Hepatocyte (in vitro differentiated cells): Measurements from ENCODE around the gene OR10A3. TPM values are rescaled to one million over a fixed set of nuclear protein-coding genes. Genes with fewer than 3 reads are reported as not detected.

ENCODE experiments used
- DNase-seq: peaks from one replicate; pipeline ENCODE4 v3.0.0-alpha.2; 2016; ENCODE audit warnings: low spot score
- H2AFZ ChIP-seq: fragments of 200-600 bp; sonication (generic); 2 replicates; pipeline ENCODE4 v1.6.0; 2016; ENCODE audit warnings: antibody characterized with exemption, mild to moderate bottlenecking
- H3K27ac ChIP-seq: fragments of 200-600 bp; sonication (generic); 2 replicates; pipeline ENCODE4 v1.5.1; 2016; ENCODE audit warnings: mild to moderate bottlenecking
- H3K27me3 ChIP-seq: fragments of 200-600 bp; sonication (generic); 2 replicates; pipeline ENCODE4 v1.6.1; 2016
- H3K36me3 ChIP-seq: fragments of 200-600 bp; sonication (generic); replicated peaks from 2 replicates; pipeline ENCODE4 v1.5.1; 2016; ENCODE audit warnings: low read depth; ENCODE audit not compliant: insufficient read depth
- H3K4me1 ChIP-seq: fragments of 200-600 bp; sonication (generic); 2 replicates; pipeline ENCODE4 v1.5.1; 2016; ENCODE audit warnings: mild to moderate bottlenecking, moderate library complexity; ENCODE audit not compliant: insufficient read depth
- H3K4me2 ChIP-seq: fragments of 200-600 bp; sonication (generic); 2 replicates; pipeline ENCODE4 v1.6.0; 2016
- H3K4me3 ChIP-seq: fragments of 200-600 bp; sonication (generic); 2 replicates; pipeline ENCODE4 v1.5.1; 2016; ENCODE audit warnings: mild to moderate bottlenecking
- H3K79me2 ChIP-seq: fragments of 200-600 bp; sonication (generic); 2 replicates; pipeline ENCODE4 v1.6.0; 2017; ENCODE audit warnings: mild to moderate bottlenecking
- H3K9me2 ChIP-seq: fragments of 200-600 bp; sonication (generic); replicated peaks from 2 replicates; pipeline ENCODE4 v1.6.0; 2017; ENCODE audit warnings: mild to moderate bottlenecking; ENCODE audit not compliant: insufficient read depth
- H3K9me3 ChIP-seq: fragments of 200-600 bp; sonication (generic); 2 replicates; pipeline ENCODE4 v1.5.1; 2016; ENCODE audit warnings: low read depth, mild to moderate bottlenecking
- H4K20me1 ChIP-seq: fragments of 200-600 bp; sonication (generic); 2 replicates; pipeline ENCODE4 v1.6.0; 2016; ENCODE audit warnings: mild to moderate bottlenecking; ENCODE audit not compliant: insufficient read depth, poor library complexity, severe bottlenecking
- CTCF ChIP-seq: fragments of 200-600 bp; sonication (generic); IDR thresholded peaks from 2 replicates; pipeline ENCODE4 v1.5.1; 2016; ENCODE audit warnings: antibody characterized with exemption, mild to moderate bottlenecking; ENCODE audit not compliant: poor library complexity
- EZH2 ChIP-seq: fragments of 200-600 bp; sonication (generic); IDR thresholded peaks from 2 replicates; pipeline ENCODE4 v1.6.1; 2016; ENCODE audit warnings: antibody characterized with exemption, mild to moderate bottlenecking, borderline replicate concordance
- EZH2phosphoT487 ChIP-seq: fragments of 200-600 bp; sonication (generic); IDR thresholded peaks from one replicate; pipeline ENCODE4 v1.6.1; 2018; ENCODE audit warnings: antibody characterized with exemption, mild to moderate bottlenecking, low read depth, moderate library complexity; ENCODE audit not compliant: unreplicated experiment, severe bottlenecking
- WGBS: methylation state at CpG from one replicate; pipeline ENCODE4 v1.1.6; 2016; ENCODE audit warnings: low lambda C conversion rate; ENCODE audit errors: missing lambda C conversion rate; 5-methylcytosine and 5-hydroxymethylcytosine counted together
- polyA plus RNA-seq: library from polyadenylated mRNA; unstranded; fragments of >200 nt; fragmentation: Nextera tagmentation; extraction: Ambion mirVana; gene quantifications from 2 replicates; pipeline ENCODE4 v1.2.1, GENCODE V29; 2016
- small RNA-seq: library from RNA; depleted of rRNA; stranded (forward); fragments of <200 nt; gene quantifications from one replicate; pipeline ENCODE3, GENCODE V24; 2014
- total RNA-seq: library from RNA; depleted of rRNA; stranded (reverse); fragments of >200 nt; gene quantifications from 2 replicates; pipeline ENCODE4 v1.2.3, GENCODE V29; 2014

The OR10A3 gene
- total and polyA plus RNA-seq, 2 experiments from 2014 or later: not detected

GRCh38 chr11:7890417-7891172 lies 50.9 kb downstream of the OR10A3 start:
- Histone ChIP-seq H3K9me2 (no peaks in the 10 kb centered on the region), H3K36me3 (no peaks in the 10 kb centered on the region), H3K79me2 (no peaks in the 10 kb centered on the region), H3K27me3 (no peaks in the 10 kb centered on the region), H3K4me3 (no peak overlapping the region), H3K27ac (no peak overlapping the region), H4K20me1 (no peaks in the 10 kb centered on the region), H3K9me3 (no peaks in the 10 kb centered on the region), H3K4me2 (no peak overlapping the region), H2AFZ (no peak overlapping the region), H3K4me1 (peaks cover 7% of the 10 kb centered on the region)
- TF ChIP-seq EZH2phosphoT487 (no peak), CTCF (no peak), EZH2 (no peak)
- WGBS: 46% methylated on average over 6 of the region's 6 CpGs
- no peak for DNase-seq

GRCh38 chr11:7889985-7890384 lies 51.5 kb downstream of the OR10A3 start:
- no peaks in the 10 kb centered on the region for H3K27me3 ChIP-seq
- no peaks in the 10 kb centered on the region for H4K20me1 ChIP-seq
- TF ChIP-seq EZH2: no peak
- no peak for TF ChIP-seq EZH2phosphoT487
- no peak for TF ChIP-seq CTCF
- peaks cover 7% of the 10 kb centered on the region for H3K4me1 ChIP-seq
- H2AFZ ChIP-seq: no peak overlapping the region
- no peaks in the 10 kb centered on the region for H3K79me2 ChIP-seq
- no peak for DNase-seq
- H3K4me2 ChIP-seq: no peak overlapping the region
- 77% methylated on average over 5 of the region's 5 CpGs for WGBS
- no peaks in the 10 kb centered on the region for H3K9me3 ChIP-seq
- H3K4me3 ChIP-seq: no peak overlapping the region
- no peaks in the 10 kb centered on the region for H3K36me3 ChIP-seq
- no peak overlapping the region for H3K27ac ChIP-seq
- no peaks in the 10 kb centered on the region for H3K9me2 ChIP-seq

Small RNAs within 50 kb of the gene (small RNA-seq; reads per million reads assigned to genes)
- not detected for gene COX6CP5
- gene RNU6-943P: not detected

Other genes with a start within 250 kb of the OR10A3 start
- 0.12 and 0.63 TPM in 2 replicates for gene OVCH2, start 235.2 kb downstream of the OR10A3 start, total RNA-seq
- 0.51 TPM in 1 of 2 replicates, not detected in the other for gene OVCH2, start 235.2 kb downstream of the OR10A3 start, polyA plus RNA-seq
- gene OR5P2, start 144.8 kb downstream of the OR10A3 start, total RNA-seq: 0.20 TPM in 1 of 2 replicates, not detected in the other
- 0.46 and 0.54 TPM in 2 replicates for gene OR5P2, start 144.8 kb downstream of the OR10A3 start, polyA plus RNA-seq
- 0.77 TPM in 1 of 2 replicates, not detected in the other for gene OR5P3, start 110.9 kb downstream of the OR10A3 start, total RNA-seq
- not detected in 2 replicates for gene OR5P3, start 110.9 kb downstream of the OR10A3 start, polyA plus RNA-seq
- not detected in 2 replicates for gene OR10A6, start 10.4 kb downstream of the OR10A3 start, total RNA-seq
- 0.04 TPM in 1 of 2 replicates, not detected in the other for gene OR10A6, start 10.4 kb downstream of the OR10A3 start, polyA plus RNA-seq
- 1.1 TPM in 1 of 2 replicates, not detected in the other for gene NLRP10, start 23.7 kb upstream of the OR10A3 start, total RNA-seq
- gene NLRP10, start 23.7 kb upstream of the OR10A3 start, polyA plus RNA-seq: not detected in 2 replicates
- 172 and 201 TPM in 2 replicates for gene EIF3F, start 45.6 kb upstream of the OR10A3 start, total RNA-seq
- gene EIF3F, start 45.6 kb upstream of the OR10A3 start, polyA plus RNA-seq: 132 and 137 TPM in 2 replicates
- gene TUB, start 139.5 kb upstream of the OR10A3 start, total RNA-seq: 14.9 and 18.7 TPM in 2 replicates
- gene TUB, start 139.5 kb upstream of the OR10A3 start, polyA plus RNA-seq: 4.8 and 5.0 TPM in 2 replicates
- 2.8 and 3.2 TPM in 2 replicates for gene RIC3, start 227.3 kb upstream of the OR10A3 start, total RNA-seq
- 2.9 and 3.6 TPM in 2 replicates for gene RIC3, start 227.3 kb upstream of the OR10A3 start, polyA plus RNA-seq